Mesenteric fat pad (tissue), 1 donor: Measurements from ENCODE around the gene SLC27A3. TPM values are rescaled to one million over a fixed set of nuclear protein-coding genes. Genes with fewer than 3 reads are reported as not detected.
A peak's percentile ranks its signal among the peaks of the same experiment; 100 is the strongest.
"Not testable (repeated sequence)": the region's sequence is repeated elsewhere in the genome, so short reads cannot be mapped to it uniquely, and the experiment has no call there.

Experiments
- DNase-seq: peaks from one replicate; pipeline ENCODE4 v3.0.0-alpha.2; 2020; ENCODE audit warnings: low spot score
- total RNA-seq: library from RNA; stranded (reverse); fragmentation: NEBNext Ultra II Directional; extraction: Animal tissue kit (Norgen Biotek cat#: 25700); gene quantifications from one replicate; pipeline ENCODE4 v1.2.1, GENCODE V29; 2021
- donor health status: DM: yes; HTN: yes; CAD: no.

The SLC27A3 gene
- total RNA-seq, 1 donor from 2014 or later: 87.4 TPM

- DNase-seq: no peak
These were observed 4.8 kb downstream of the SLC27A3 start for GRCh38 chr1:153779781-153780541.

GRCh38 chr1:153780551-153780950, 5.3 kb downstream of the SLC27A3 start:
- no peak for DNase-seq

GRCh38 chr1:153782648-153783047, 7.4 kb downstream of the SLC27A3 start:
- DNase-seq: not testable (repeated sequence)

GRCh38 chr1:153783233-153784190, 8.3 kb downstream of the SLC27A3 start:
- DNase-seq: peak; percentile 98

GRCh38 chr1:153786038-153786790, 11.0 kb downstream of the SLC27A3 start:
- DNase-seq: no peak

- DNase-seq: no peak
These were observed 14.3 kb downstream of the SLC27A3 start for GRCh38 chr1:153789478-153790034.

GRCh38 chr1:153790313-153790965, 15.2 kb downstream of the SLC27A3 start:
- no peak for DNase-seq

GRCh38 chr1:153790966-153791647, 15.9 kb downstream of the SLC27A3 start:
- peak; percentile 86 for DNase-seq

GRCh38 chr1:153791648-153792253, 16.5 kb downstream of the SLC27A3 start:
- no peak for DNase-seq

GRCh38 chr1:153792631-153793041, 17.4 kb downstream of the SLC27A3 start:
- DNase-seq: peak; percentile 84

- DNase-seq: peak; percentile 71
These were observed 18.2 kb downstream of the SLC27A3 start for GRCh38 chr1:153793261-153793972.

- DNase-seq: peak; percentile 77
These were observed 18.9 kb downstream of the SLC27A3 start for GRCh38 chr1:153793973-153794615.

GRCh38 chr1:153794624-153795329, 19.6 kb downstream of the SLC27A3 start:
- DNase-seq: peak; percentile 87

- peak; percentile 71 for DNase-seq
These were observed 20.2 kb downstream of the SLC27A3 start for GRCh38 chr1:153795330-153795837.

- DNase-seq: peak; percentile 79
These were observed 21.0 kb downstream of the SLC27A3 start for GRCh38 chr1:153795934-153796785.
